MCF 10A (cell line): ENCODE measurements around the gene ACRBP. TPM values are rescaled to one million over a fixed set of nuclear protein-coding genes. Genes with fewer than 3 reads are reported as not detected.

Experiments used
- BruUV-seq: library from RNA; stranded (reverse); fragments of 400-500 nt; replicated peaks from 2 replicates; lab custom pipeline; 2021; lab: Mats Ljungman, UMichigan
- CTCF ChIA-PET: fragments of 300-600 bp; sonication (Branson Sonifier 250); formaldehyde crosslinking; extraction: SDS; loops from one replicate; lab custom pipeline; 2021; ENCODE audit warnings: antibody characterized with exemption, inconsistent platforms; lab: Yijun Ruan, JAX
- POLR2A ChIA-PET: fragments of 300-600, 350-650 bp; sonication (Branson Sonifier 250); formaldehyde crosslinking; extraction: SDS; loops from one replicate; lab custom pipeline; 2020; ENCODE audit warnings: antibody characterized with exemption, inconsistent platforms; lab: Yijun Ruan, JAX
- DNase-seq: peaks from one replicate; pipeline ENCODE4 v3.0.0-alpha.2; 2018; ENCODE audit not compliant: unreplicated experiment
- H3K27ac Mint-ChIP-seq: one replicate; pipeline ENCODE4 v1.8.0; 2022; ENCODE audit warnings: mild to moderate bottlenecking, low read depth, mixed read lengths; ENCODE audit not compliant: unreplicated experiment
- H3K27me3 Mint-ChIP-seq: one replicate; pipeline ENCODE4 v1.8.0; 2022; ENCODE audit warnings: mixed read lengths; ENCODE audit not compliant: insufficient read depth, unreplicated experiment
- H3K36me3 Mint-ChIP-seq: one replicate; pipeline ENCODE4 v1.8.0; 2022; ENCODE audit warnings: mild to moderate bottlenecking, moderate library complexity, mixed read lengths; ENCODE audit not compliant: insufficient read depth, unreplicated experiment
- H3K4me1 Mint-ChIP-seq: one replicate; pipeline ENCODE4 v1.8.0; 2022; ENCODE audit warnings: mixed read lengths; ENCODE audit not compliant: insufficient read depth, unreplicated experiment
- H3K4me3 Mint-ChIP-seq: one replicate; pipeline ENCODE4 v1.8.0; 2022; ENCODE audit warnings: mild to moderate bottlenecking, moderate library complexity, mixed read lengths; ENCODE audit not compliant: unreplicated experiment
- H3K9me3 Mint-ChIP-seq: one replicate; pipeline ENCODE4 v1.8.0; 2022; ENCODE audit warnings: mixed read lengths; ENCODE audit not compliant: unreplicated experiment
- intact Hi-C: fragments of 100-400 bp; cut with micrococcal nuclease; formaldehyde crosslinking; loops from 2 replicates; pipeline ENCODE4 v1.14.1; 2022
- total RNA-seq: library from RNA; stranded (reverse); gene quantifications from 2 replicates; pipeline ENCODE4 v1.2.3, GENCODE V29; 2022
- TF ChIP-seq, protein P1 (sequence below): fragments of 200-600 bp; IDR thresholded peaks from one replicate; pipeline ENCODE4 v1.8.0; 2022; ENCODE audit warnings: antibody characterized with exemption, mild to moderate bottlenecking; ENCODE audit not compliant: unreplicated experiment

Gene ACRBP
- total RNA-seq, 1 experiment from 2014 or later: 0.30 TPM

DNA sequence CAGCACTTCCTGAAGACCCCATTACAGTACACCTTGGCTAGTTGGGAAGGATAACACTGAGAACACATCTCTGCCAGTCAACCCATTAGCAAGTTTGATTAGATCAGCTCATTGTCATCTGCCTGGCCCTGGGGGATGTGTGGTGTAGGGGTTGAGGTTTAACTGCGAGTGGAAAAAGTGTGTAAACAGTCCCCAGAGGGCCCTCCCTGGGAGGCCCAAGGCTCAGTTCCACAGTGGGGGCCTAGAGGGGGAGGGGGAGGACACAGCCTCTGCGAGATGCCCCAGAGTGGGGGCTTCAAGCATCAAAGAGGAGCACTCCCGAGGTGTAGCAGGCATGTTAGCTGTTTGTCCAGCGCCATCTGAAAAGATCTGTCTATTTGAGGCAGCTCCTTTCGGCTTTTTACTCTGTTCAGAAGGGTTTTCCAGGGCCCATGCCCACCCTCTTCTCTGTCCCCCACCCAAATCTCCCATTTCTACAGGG is 11.8 kb downstream of the ACRBP start:
- peaks cover 17% of the 10 kb centered on the region for H3K4me1 Mint-ChIP-seq
- DNase-seq: no peak
- ChIA-PET CTCF (interaction anchor here (0.6 to 1.2 kb wide), 9 partner anchors 16 to 301 kb away, joined by 3 to 5 read pairs (median 3); partner anchors contain the start of genes MLF2 and ZNF384), POLR2A (interaction anchor here (1.0 to 1.6 kb wide), 6 partner anchors 9 to 54 kb away, joined by 3 to 7 read pairs (median 4); partner anchors contain the start of gene ZNF384)
- no peaks in the 10 kb centered on the region for H3K9me3 Mint-ChIP-seq
- H3K4me3 Mint-ChIP-seq: peak overlapping the region; percentile 68
- H3K27ac Mint-ChIP-seq: peak overlapping the region; percentile 65
- TF ChIP-seq, protein P1, sequence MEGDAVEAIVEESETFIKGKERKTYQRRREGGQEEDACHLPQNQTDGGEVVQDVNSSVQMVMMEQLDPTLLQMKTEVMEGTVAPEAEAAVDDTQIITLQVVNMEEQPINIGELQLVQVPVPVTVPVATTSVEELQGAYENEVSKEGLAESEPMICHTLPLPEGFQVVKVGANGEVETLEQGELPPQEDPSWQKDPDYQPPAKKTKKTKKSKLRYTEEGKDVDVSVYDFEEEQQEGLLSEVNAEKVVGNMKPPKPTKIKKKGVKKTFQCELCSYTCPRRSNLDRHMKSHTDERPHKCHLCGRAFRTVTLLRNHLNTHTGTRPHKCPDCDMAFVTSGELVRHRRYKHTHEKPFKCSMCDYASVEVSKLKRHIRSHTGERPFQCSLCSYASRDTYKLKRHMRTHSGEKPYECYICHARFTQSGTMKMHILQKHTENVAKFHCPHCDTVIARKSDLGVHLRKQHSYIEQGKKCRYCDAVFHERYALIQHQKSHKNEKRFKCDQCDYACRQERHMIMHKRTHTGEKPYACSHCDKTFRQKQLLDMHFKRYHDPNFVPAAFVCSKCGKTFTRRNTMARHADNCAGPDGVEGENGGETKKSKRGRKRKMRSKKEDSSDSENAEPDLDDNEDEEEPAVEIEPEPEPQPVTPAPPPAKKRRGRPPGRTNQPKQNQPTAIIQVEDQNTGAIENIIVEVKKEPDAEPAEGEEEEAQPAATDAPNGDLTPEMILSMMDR: no peak
- H3K27me3 Mint-ChIP-seq: no peaks in the 10 kb centered on the region
- intact Hi-C loops: no loop called here
- H3K36me3 Mint-ChIP-seq: no peaks in the 10 kb centered on the region
- BruUV-seq: TSS peak; percentile 84

DNA sequence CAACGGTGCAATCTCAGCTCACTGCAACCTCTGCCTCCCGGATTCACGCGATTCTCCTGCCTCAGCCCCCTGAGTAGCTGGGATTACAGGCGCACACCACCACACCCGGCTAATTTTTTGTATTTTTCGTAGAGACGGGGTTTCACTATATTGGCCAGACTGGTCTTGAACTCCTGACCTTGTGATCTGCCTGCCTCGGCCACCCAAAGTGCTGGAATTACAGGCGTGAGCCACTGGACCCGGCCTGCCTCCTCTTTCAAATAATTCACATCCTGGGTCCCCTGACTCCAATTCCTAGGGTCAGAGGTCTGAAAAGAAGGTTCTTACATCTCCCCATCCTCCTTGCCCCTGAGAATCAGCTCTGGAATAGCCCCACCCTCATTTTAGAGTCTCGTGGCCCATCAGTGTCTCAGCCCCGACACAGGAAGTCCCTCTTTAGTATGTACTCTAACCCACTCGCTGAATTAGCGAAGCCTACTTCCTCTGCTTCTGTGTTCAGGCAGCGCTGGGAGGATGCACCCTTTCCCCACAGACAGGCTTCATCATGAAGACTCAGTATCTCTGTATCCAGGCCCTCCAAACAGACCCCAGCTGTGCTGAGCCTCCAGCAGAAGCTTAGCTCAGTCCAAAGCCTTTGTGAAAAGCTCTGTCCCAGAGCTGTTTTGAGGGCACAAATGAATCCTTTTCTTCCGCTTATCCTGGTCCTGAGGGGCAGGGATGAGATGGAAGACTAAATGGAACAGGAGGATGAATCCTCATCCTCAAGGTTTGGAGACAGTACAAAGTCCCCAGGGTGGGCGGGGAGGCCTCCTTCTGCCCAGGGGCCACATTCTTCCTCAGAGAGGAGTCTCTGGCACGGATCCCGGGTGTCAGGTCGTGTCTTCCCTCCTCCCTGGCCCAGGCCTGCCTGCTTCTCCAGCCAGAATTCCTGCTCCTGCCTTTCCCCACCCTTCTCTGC is 14.9 kb downstream of the ACRBP start:
- intact Hi-C loops: no loop called here
- peaks cover 17% of the 10 kb centered on the region for H3K4me1 Mint-ChIP-seq
- no TSS peak for BruUV-seq
- ChIA-PET POLR2A (interaction anchor here (1.0 kb wide), 1 partner anchor 57 kb away, joined by 3 read pairs; the partner anchor contains the start of gene ZNF384), CTCF (interaction anchor here (0.6 to 1.1 kb wide), 4 partner anchors 13 to 121 kb away, joined by 3 to 4 read pairs (median 3); partner anchors contain the start of gene MLF2)
- H3K9me3 Mint-ChIP-seq: no peaks in the 10 kb centered on the region
- DNase-seq: no peak
- no peak overlapping the region for H3K27ac Mint-ChIP-seq
- H3K36me3 Mint-ChIP-seq: no peaks in the 10 kb centered on the region
- no peak overlapping the region for H3K4me3 Mint-ChIP-seq
- TF ChIP-seq, protein P1: no peak
- no peaks in the 10 kb centered on the region for H3K27me3 Mint-ChIP-seq

DNA sequence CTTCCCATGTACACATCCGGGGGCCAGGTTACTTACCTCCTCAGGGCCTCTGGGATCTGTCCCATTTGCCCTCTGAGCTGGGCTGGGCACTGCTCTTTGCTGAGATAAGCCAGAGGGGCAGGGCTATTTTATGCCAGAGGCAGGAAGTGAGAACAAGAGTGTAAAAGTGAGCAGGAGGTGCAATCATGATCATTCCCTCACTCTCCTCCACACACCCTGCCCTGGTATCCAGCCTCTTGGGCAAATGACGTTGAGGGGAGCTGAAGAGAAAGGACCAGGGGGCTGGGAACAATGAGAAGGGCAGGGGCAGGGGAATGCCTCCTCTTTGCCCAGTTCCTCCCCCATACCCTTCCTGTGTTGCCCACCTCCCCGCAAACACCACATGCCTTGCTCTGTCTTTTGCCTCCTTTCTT is 15.7 kb downstream of the ACRBP start:
- H3K4me1 Mint-ChIP-seq: peaks cover 17% of the 10 kb centered on the region
- no TSS peak for BruUV-seq
- H3K27ac Mint-ChIP-seq: no peak overlapping the region
- H3K27me3 Mint-ChIP-seq: no peaks in the 10 kb centered on the region
- no peak overlapping the region for H3K4me3 Mint-ChIP-seq
- intact Hi-C loops: no loop called here
- CTCF ChIA-PET: interaction anchor here (0.6 to 2.0 kb wide), 2 partner anchors 13 to 122 kb away, joined by 3 to 10 read pairs; partner anchors contain the start of gene MLF2
- TF ChIP-seq, protein P1: no peak
- H3K36me3 Mint-ChIP-seq: no peaks in the 10 kb centered on the region
- H3K9me3 Mint-ChIP-seq: no peaks in the 10 kb centered on the region
- POLR2A ChIA-PET: no interaction called here
- no peak for DNase-seq

DNA sequence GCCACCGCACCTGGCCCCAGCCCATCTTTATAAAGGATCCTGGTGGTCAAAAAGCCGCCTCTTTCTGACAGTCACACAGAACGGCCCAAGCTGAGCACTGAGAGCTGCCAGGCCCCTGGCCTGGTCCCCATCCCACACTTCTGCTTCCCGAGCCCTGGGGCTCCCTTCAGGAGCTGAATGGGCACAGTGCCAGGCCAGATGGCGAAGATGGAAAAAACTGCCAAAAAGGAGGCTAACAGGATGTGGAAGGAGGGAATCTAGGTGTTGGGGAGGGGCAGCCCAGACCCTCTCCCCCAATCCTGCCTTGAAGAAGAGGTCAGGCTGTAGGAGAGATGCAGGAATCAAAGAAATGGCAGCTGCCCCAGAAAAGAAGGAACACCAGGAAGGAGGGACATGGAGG is 16.5 kb downstream of the ACRBP start:
- CTCF ChIA-PET: interaction anchor here (2.0 kb wide), 1 partner anchor 12 kb away, joined by 10 read pairs; no protein-coding TSS in a partner anchor
- POLR2A ChIA-PET: interaction anchor here (0.7 kb wide), 1 partner anchor 21 kb away, joined by 6 read pairs; no protein-coding TSS in a partner anchor
- H3K4me3 Mint-ChIP-seq: no peak overlapping the region
- no peak for DNase-seq
- TF ChIP-seq, protein P1: no peak
- BruUV-seq: no TSS peak
- no peaks in the 10 kb centered on the region for H3K27me3 Mint-ChIP-seq
- no peak overlapping the region for H3K27ac Mint-ChIP-seq
- no peaks in the 10 kb centered on the region for H3K36me3 Mint-ChIP-seq
- peaks cover 9% of the 10 kb centered on the region for H3K4me1 Mint-ChIP-seq
- no peaks in the 10 kb centered on the region for H3K9me3 Mint-ChIP-seq
- intact Hi-C loops: no loop called here
